HL-60 (cell line): ENCODE data around the gene OR52E1.

Experiments used
- DNase-seq, 2 experiments: peaks; one replicate each; pipeline ENCODE4 v3.0.0-alpha.2; 2010 to 2020; ENCODE audit warnings: low read depth in 1 of 2, low spot score in 1 of 2
- H3K27ac ChIP-seq: fragments of 250-450 bp; sonication (Bioruptor Pico); replicated peaks from 2 replicates; pipeline ENCODE4 v1.5.1; 2020; ENCODE audit warnings: mild to moderate bottlenecking, moderate library complexity
- H3K27me3 ChIP-seq: fragments of 250-450 bp; sonication (Bioruptor Pico); 2 replicates; pipeline ENCODE4 v1.5.1; 2021; ENCODE audit warnings: mild to moderate bottlenecking, moderate library complexity; ENCODE audit not compliant: insufficient read depth, poor library complexity, severe bottlenecking
- H3K4me3 ChIP-seq: replicated peaks from 2 replicates; pipeline ENCODE4 v1.5.1; 2011; ENCODE audit warnings: mild to moderate bottlenecking, control low read depth, low read length; ENCODE audit not compliant: insufficient read depth
- GABPA ChIP-seq: IDR thresholded peaks from 2 replicates; pipeline ENCODE4 v1.6.1; 2012; ENCODE audit warnings: low read depth
- POLR2AphosphoS5 ChIP-seq: IDR thresholded peaks from 2 replicates; pipeline ENCODE4 v1.6.1; 2012; ENCODE audit warnings: low read depth
- SPI1 ChIP-seq: IDR thresholded peaks from 2 replicates; pipeline ENCODE4 v1.6.1; 2012; ENCODE audit warnings: low read depth, mild to moderate bottlenecking, borderline replicate concordance
- TF ChIP-seq, protein P1 (sequence below): IDR thresholded peaks from 2 replicates; pipeline ENCODE4 v1.6.1; 2012; ENCODE audit warnings: low read depth; ENCODE audit not compliant: insufficient replicate concordance
- TF ChIP-seq, protein P2 (sequence below): IDR thresholded peaks from one replicate; pipeline ENCODE4 v1.5.1; 2011; ENCODE audit warnings: low read length, control low read depth, inconsistent platforms; ENCODE audit not compliant: insufficient read depth

The OR52E1 gene

DNA sequence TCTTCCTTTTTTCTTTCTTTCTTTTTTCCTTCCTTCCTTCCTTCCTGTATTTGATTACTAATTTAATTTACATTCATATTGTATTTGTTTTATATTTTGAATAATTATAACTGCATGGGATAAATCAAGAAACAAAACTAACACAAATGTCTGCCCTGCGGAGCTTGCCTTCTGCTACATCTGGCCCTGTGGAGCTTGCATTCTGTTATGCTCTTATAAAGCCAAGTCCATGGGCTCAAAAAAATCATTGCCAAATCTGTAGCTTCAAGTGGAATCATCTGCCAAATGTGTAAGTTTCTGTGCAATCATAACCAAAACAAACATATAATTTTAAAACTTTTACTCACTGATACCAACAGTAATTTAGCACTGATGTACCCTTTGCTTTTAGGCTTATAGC is 31.0 kb upstream of the OR52E1 start:
- DNase-seq = no peak
- no peak overlapping the region for H3K4me3 ChIP-seq
- H3K27me3 ChIP-seq = no peaks in the 10 kb centered on the region
- no peak overlapping the region for H3K27ac ChIP-seq
- TF ChIP-seq, protein P1, sequence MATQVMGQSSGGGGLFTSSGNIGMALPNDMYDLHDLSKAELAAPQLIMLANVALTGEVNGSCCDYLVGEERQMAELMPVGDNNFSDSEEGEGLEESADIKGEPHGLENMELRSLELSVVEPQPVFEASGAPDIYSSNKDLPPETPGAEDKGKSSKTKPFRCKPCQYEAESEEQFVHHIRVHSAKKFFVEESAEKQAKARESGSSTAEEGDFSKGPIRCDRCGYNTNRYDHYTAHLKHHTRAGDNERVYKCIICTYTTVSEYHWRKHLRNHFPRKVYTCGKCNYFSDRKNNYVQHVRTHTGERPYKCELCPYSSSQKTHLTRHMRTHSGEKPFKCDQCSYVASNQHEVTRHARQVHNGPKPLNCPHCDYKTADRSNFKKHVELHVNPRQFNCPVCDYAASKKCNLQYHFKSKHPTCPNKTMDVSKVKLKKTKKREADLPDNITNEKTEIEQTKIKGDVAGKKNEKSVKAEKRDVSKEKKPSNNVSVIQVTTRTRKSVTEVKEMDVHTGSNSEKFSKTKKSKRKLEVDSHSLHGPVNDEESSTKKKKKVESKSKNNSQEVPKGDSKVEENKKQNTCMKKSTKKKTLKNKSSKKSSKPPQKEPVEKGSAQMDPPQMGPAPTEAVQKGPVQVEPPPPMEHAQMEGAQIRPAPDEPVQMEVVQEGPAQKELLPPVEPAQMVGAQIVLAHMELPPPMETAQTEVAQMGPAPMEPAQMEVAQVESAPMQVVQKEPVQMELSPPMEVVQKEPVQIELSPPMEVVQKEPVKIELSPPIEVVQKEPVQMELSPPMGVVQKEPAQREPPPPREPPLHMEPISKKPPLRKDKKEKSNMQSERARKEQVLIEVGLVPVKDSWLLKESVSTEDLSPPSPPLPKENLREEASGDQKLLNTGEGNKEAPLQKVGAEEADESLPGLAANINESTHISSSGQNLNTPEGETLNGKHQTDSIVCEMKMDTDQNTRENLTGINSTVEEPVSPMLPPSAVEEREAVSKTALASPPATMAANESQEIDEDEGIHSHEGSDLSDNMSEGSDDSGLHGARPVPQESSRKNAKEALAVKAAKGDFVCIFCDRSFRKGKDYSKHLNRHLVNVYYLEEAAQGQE = no peak
- TF ChIP-seq GABPA (no peak), POLR2AphosphoS5 (no peak), SPI1 (no peak)
- TF ChIP-seq, protein P2, sequence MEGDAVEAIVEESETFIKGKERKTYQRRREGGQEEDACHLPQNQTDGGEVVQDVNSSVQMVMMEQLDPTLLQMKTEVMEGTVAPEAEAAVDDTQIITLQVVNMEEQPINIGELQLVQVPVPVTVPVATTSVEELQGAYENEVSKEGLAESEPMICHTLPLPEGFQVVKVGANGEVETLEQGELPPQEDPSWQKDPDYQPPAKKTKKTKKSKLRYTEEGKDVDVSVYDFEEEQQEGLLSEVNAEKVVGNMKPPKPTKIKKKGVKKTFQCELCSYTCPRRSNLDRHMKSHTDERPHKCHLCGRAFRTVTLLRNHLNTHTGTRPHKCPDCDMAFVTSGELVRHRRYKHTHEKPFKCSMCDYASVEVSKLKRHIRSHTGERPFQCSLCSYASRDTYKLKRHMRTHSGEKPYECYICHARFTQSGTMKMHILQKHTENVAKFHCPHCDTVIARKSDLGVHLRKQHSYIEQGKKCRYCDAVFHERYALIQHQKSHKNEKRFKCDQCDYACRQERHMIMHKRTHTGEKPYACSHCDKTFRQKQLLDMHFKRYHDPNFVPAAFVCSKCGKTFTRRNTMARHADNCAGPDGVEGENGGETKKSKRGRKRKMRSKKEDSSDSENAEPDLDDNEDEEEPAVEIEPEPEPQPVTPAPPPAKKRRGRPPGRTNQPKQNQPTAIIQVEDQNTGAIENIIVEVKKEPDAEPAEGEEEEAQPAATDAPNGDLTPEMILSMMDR = no peak

DNA sequence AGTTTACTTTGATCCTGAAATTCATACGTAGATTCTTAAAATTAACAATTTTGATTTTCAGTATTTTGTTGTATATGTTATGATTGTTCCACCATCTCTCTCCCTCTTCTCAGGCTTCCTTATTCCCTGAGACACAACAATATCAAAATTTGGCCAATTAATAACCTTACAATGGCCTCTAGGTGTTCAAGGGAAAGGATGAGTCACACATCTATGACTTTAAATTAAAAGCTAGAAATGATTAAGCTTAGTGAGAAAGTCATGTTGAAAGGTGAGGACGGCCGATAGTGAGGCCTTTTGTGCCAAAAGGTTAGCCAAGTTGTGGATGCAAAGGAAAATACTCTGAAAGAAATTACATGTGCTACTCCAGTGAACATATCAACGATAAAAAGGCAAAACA is 28.5 kb upstream of the OR52E1 start:
- DNase-seq = no peak
- Histone ChIP-seq H3K27ac (no peak overlapping the region), H3K4me3 (no peak overlapping the region), H3K27me3 (no peaks in the 10 kb centered on the region)
- TF ChIP-seq, protein P1 = no peak
- TF ChIP-seq POLR2AphosphoS5 (no peak), GABPA (no peak), SPI1 (no peak)
- TF ChIP-seq, protein P2 = no peak

DNA sequence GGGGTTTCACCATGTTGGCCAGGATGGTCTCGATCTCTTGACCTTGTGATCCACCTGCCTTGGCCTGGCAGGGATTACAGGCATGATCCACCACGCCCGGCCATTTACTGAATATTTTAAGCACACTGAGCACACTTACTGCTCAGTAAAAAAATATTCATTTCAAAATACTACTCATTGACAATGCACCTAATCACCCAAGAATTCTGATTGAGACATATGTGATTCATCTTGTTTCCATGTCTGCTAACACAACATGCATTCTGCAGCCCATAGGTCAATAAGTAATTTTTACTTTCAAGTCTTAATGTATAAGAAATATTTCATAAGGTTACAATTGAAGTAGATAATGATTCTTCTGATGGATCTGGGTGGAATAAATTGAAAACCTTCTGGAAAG is 27.3 kb upstream of the OR52E1 start:
- no peak for DNase-seq
- Histone ChIP-seq H3K27ac (no peak overlapping the region), H3K27me3 (no peaks in the 10 kb centered on the region), H3K4me3 (no peak overlapping the region)
- TF ChIP-seq GABPA (no peak), SPI1 (no peak), POLR2AphosphoS5 (no peak)
- TF ChIP-seq, protein P2 = no peak
- TF ChIP-seq, protein P1 = no peak
